Activated T-cell treated with anti-CD3 and anti-CD28 coated beads for 24 hours (primary cell): ENCODE data around the gene NXN.
A peak's percentile ranks its signal among the peaks of the same experiment; 100 is the strongest.

Source experiments
- DNase-seq: peaks from one replicate; pipeline ENCODE4 v3.0.0-alpha.2; 2020; ENCODE audit warnings: low read depth

The NXN gene

GRCh38 chr17:979539-980405 is at the start of gene NXN:
Gene NXN, minus strand, starts transcription at chr17:979776.
- DNase-seq = peak; percentile 80

GRCh38 chr17:1027044-1027443 is 47.5 kb upstream of the NXN start:
- no peak for DNase-seq

- DNase-seq = no peak
Observed at GRCh38 chr17:1026599-1026975, 47.0 kb upstream of the NXN start.

- DNase-seq = no peak
Observed at GRCh38 chr17:1025733-1026598, 46.4 kb upstream of the NXN start.

GRCh38 chr17:1024076-1024475 is 44.5 kb upstream of the NXN start:
- no peak for DNase-seq

GRCh38 chr17:1022278-1023024 is 42.9 kb upstream of the NXN start:
- no peak for DNase-seq

GRCh38 chr17:1021147-1021546 is 41.6 kb upstream of the NXN start:
- no peak for DNase-seq

GRCh38 chr17:1019451-1019850 is 39.9 kb upstream of the NXN start:
- no peak for DNase-seq

GRCh38 chr17:1018547-1018946 is 39.0 kb upstream of the NXN start:
- no peak for DNase-seq

- DNase-seq = no peak
Observed at GRCh38 chr17:1013729-1014090, 34.1 kb upstream of the NXN start.

GRCh38 chr17:1012823-1013728 is 33.5 kb upstream of the NXN start:
- DNase-seq = no peak

GRCh38 chr17:1011760-1012735 is 32.5 kb upstream of the NXN start:
- DNase-seq = no peak

- DNase-seq = no peak
Observed at GRCh38 chr17:1011138-1011537, 31.6 kb upstream of the NXN start.

- no peak for DNase-seq
Observed at GRCh38 chr17:1010586-1010985, 31.0 kb upstream of the NXN start.

GRCh38 chr17:1010086-1010450 is 30.5 kb upstream of the NXN start:
- DNase-seq = no peak

GRCh38 chr17:1009229-1010085 is 29.9 kb upstream of the NXN start:
- no peak for DNase-seq

- no peak for DNase-seq
Observed at GRCh38 chr17:1008008-1008761, 28.6 kb upstream of the NXN start.

- no peak for DNase-seq
Observed at GRCh38 chr17:1007310-1008007, 27.9 kb upstream of the NXN start.
